ENCODE measurements around the gene ADD3. TPM values are rescaled to one million over a fixed set of nuclear protein-coding genes. Genes with fewer than 3 reads are reported as not detected.

Gene ADD3
- total RNA-seq, 2 donors from 2014 or later: 139 to 143 TPM

DNA sequence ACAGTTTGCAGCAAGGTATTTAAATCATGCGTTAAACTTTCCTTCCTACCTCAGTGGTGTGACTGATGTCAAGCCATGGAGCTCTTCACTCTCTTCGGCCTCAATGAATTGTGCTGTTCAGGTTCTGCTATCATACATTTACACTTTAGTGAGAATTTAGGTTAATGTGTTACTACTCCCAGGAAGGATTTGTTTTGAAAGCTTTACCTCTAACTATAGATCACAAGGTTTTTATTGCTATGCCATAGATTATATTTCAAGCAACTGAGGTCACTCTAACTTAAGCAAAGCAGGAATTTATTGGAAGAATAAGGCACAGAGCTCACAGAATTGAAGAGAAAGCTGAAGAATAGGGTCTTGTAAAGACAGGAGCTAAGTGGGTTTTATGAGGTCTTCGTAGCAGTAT lies 11.0 kb upstream of the ADD3 start:
- DNase-seq: no peak
- ATAC-seq: peak; percentile 79
- intact Hi-C loops (cut with DNase I, micrococcal nuclease): no loop called here

DNA sequence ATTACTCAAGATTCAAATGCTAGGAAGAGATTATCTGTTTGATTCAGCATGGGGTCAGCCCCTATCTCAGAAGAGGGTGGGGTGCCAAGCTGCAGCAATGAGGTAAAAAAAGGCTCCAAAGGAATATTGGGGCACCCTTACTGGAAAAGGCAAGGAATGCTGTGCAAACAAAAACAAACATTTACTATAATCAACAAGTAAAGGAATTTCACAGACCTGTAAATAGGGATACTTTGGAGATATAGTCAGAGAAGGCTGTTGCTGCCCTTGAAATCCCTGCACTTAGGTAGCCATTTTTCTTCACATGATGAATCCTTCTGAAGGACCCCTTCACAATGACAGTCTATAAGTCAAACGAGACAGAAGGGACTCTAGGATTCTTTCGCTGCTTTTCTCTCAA lies 10.6 kb upstream of the ADD3 start:
- no peak for ATAC-seq
- intact Hi-C loops (cut with DNase I, micrococcal nuclease): no loop called here
- DNase-seq: no peak

GRCh38 chr10:109998513-109998912 lies 9.3 kb upstream of the ADD3 start:
- intact Hi-C loops (cut with DNase I, micrococcal nuclease): no loop called here
- DNase-seq (no peak), ATAC-seq (no peak)

DNA sequence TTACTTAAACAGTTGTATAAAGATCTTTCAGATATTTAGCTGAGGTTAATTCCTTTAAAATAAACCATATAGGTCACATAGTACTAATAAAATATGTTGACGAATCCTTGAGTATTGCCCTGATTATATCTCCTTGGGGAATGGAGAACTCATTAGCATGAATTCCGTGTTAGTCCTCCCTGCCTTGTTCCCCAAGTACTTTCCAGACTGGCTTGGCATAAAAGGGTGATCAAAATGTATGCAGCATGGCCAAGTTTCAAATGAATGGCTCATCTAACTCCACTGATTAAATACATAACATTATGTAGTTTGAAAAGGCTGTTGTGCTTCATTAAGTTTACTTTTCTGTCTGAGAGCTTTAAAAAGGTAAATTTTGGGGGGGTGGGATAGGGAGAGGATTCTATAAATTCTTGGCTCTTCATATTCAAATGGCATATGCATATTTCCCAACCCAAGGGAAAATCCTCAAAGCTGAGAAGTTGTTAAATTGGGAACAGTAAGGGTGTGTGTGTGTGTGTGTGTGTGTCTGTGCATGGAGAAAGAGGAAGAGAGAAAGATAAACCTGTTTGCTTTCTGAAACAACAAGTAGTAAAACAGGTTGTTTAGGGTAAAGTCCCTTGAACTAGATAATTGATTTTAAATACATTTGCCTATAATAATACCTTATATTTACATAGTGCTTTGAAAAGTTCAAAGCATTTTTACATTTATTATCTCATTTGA lies 4.8 kb upstream of the ADD3 start:
- ATAC-seq: peak; percentile 41
- intact Hi-C loops (cut with DNase I, micrococcal nuclease): no loop called here
- DNase-seq: no peak

DNA sequence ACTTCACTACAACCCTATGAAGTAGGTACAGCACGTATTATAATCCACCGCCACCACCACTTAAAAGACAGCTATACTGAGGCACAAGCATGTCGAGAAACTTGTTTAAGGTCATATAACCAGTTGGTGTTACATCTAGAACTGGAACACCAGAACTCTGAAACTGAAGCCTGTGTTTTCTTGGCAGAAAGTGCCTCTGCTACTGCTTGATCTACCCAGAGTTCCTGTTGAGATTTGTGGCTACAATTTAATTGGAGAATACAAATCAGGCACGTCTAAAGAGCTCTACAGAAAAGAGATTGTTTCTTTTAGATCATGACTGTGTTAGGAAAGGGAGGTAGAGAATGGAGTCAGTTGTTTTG lies 4.3 kb upstream of the ADD3 start:
- intact Hi-C loops (cut with DNase I, micrococcal nuclease): no loop called here
- no peak for DNase-seq
- ATAC-seq: peak; percentile 34

GRCh38 chr10:110005719-110006118 lies 2.1 kb upstream of the ADD3 start:
- intact Hi-C loops (cut with DNase I, micrococcal nuclease): no loop called here
- DNase-seq (peak in 1 of 2 donors; percentile 50), ATAC-seq (no peak)

DNA sequence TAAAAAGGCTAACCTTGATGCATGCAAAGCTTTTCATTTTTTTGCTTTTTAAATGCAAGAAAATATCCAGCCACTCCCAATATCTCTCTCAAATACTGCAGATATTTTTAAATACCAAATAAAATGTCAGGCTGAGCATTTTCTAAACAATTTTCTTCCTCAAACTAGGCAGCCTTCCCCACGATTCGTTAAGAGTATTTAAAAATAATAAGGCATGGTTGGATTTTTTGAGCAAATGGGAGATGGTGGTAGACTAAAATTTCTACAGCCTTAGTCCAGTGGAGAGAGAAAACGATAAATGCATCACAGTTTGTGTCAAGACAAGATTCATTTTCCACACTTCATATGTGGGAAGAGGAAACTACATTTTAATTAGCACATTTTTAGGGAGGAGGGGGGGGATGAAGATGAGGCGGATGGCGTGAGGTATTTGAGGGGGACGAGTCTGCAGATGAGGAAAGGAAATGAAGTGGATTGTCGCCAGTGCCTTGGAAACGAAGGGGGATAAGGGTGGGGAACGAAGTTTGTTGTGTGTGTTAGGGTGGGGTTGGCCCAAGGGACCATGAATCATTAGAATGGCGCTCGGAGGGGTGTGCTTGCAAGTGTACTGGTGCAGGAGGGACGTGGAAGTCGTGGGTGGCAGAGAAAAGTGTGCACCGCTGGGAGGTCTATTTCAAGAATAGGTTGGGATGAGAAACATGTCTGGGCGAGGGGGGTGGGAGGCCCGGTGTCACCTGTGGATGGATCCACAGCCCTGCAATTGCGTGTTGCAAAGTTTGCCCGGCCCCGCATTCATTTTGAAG lies 1.2 kb upstream of the ADD3 start:
- ATAC-seq: no peak
- DNase-seq: peak in 1 of 2 donors; percentile 53
- intact Hi-C loops (cut with DNase I, micrococcal nuclease): no loop called here

DNA sequence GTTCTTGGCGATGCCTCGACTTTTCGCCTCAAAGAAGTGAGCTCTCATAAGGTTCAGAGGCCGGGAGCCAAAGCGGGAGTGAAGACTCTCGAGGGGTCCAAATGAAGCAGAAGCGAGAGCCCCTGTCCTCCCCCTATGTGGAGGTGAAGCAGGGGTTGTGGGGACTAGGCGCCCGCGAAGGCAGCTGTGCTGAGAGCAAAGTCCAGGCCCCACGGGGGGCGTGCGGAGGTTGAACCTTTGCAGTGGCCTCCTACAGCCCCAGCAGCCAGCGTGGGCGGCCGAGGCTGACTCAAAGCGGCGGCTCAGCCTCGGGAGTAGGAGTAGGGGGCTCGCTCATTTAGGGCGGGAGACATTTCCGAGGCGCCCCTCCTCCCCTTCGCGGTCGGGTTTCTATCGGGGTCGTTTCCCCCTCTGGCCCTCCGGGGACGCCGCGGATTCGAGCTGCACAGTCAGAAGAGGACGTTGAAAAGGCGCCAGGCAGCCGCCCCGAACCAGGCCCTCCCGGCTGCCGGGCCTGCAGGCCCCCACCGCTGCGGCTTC lies 553 bp upstream of the ADD3 start:
- intact Hi-C loops (cut with DNase I, micrococcal nuclease): no loop called here
- ATAC-seq (peak; percentile 28), DNase-seq (peak; percentile 65 to 78)

DNA sequence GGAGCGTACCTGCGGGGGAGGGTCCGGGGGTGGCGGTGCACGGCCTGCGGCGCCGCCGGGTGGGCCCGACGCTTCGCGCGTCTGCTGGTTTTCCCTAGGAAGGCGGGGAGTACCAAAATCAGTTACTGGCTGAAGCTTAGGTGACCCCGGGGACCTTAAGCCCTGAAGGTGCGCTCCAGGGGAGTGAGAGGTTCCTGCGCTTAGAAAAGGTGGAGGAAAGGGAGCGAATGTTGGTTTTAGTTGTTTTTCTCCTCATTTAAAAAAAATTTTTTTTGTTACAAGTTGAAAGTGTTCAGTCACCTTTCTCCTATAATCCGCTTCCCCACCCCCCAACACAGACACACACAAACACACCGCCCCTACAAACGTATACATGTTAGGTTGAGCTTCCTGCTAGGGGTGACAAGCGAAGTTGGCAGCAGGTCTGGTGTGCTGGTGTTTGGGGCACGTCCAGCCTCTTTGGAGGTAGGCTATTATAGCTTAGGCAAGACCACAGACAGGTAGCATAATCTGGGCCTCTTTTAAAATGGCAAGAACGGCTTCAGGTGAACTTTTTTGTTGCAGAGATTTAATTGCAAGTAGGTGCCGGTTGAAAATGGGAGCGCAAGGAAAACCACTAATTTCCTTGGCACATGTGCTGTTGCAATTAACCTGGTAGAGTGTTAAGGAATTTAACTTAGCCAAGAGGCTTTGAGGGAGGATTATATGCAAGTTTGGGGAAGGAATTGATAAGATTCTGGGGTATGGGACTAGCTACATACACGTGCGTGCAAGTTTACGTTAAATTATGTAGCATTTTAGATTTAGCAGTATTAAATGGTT lies 945 bp downstream of the ADD3 start:
- intact Hi-C loops (cut with DNase I, micrococcal nuclease): no loop called here
- DNase-seq (peak; percentile 68 to 71), ATAC-seq (peak; percentile 47)

- intact Hi-C loops (cut with DNase I, micrococcal nuclease): loop anchor here in 1 of 2 donors (10.0 kb wide), 1 partner anchor 125 kb away; no protein-coding TSS in a partner anchor
- no peak for ATAC-seq
- DNase-seq: no peak
These were observed 2.1 kb downstream of the ADD3 start for GRCh38 chr10:110009736-110010475.

- ATAC-seq (no peak), DNase-seq (no peak)
- intact Hi-C loops (cut with DNase I, micrococcal nuclease): loop anchor here in 1 of 2 donors (10.0 kb wide), 1 partner anchor 126 kb away; no protein-coding TSS in a partner anchor
These were observed 2.9 kb downstream of the ADD3 start for GRCh38 chr10:110010486-110011378.

DNA sequence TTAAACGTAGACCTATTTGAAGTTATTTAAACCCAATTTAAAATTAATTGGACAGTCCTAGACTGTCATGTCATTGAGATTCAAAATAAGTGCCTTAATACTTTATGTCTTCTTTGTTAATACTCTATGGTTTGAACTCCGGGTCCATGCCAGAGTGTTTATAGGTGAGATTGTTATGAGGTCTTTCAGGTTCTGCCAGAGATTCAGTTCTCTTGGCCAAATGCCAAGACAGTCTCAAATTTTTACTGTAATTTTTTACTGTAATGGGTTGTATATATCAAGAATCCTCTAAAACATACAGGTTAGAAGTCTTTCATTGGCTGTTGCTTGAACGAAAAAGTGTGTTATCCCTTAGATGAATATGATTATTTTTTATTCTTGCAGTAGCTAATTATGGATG lies 3.9 kb downstream of the ADD3 start:
- intact Hi-C loops (cut with DNase I, micrococcal nuclease): loop anchor here in 1 of 2 donors (10.0 kb wide), 1 partner anchor 127 kb away; no protein-coding TSS in a partner anchor
- ATAC-seq (no peak), DNase-seq (no peak)

GRCh38 chr10:110013630-110014293 lies 6.0 kb downstream of the ADD3 start:
- intact Hi-C loops (cut with DNase I, micrococcal nuclease): loop anchor here in 1 of 2 donors (10.0 kb wide), 1 partner anchor 129 kb away; no protein-coding TSS in a partner anchor
- peak; percentile 22 for ATAC-seq
- no peak for DNase-seq

DNA sequence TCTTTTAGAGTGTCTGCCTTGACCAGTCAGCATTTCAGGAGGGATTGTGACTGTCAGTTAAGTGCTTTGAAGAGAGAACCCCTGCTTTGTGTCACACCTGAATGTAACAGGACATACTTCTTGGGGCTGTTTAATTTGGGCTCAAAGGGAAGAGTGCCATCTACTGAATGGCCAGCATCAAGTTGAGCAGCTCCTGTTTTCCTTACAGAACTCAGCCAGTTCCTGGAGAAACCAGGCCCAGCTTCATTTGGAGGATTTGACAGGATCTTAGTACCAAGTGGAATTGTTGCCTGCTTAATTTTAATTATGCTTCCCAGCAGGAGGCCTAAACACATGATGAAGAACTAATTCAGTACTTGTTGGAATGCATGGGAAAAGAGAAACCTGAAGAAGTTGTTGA lies 8.3 kb downstream of the ADD3 start:
- ATAC-seq (peak; percentile 71), DNase-seq (no peak)
- intact Hi-C loops (cut with DNase I, micrococcal nuclease): loop anchor here in 1 of 2 donors (10.0 kb wide), 1 partner anchor 131 kb away; no protein-coding TSS in a partner anchor

DNA sequence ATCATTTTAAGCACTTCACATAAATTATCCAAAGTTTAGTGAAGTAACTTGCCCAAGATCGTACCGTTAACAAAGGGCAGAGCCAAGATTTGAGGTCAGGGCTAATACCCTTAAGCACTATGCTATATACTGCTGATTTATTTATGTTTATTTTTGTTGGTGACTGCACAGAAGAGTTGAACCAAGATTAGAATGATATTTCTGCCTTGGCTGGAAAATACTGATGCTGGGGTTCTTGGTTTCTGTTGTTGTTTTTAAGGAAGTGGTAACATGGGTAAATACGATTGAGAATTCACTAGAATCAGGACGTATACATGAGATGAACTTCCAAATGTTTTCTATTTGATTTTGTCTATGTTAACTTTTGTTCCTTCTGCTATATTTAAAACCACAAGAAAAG lies 9.3 kb downstream of the ADD3 start:
- DNase-seq (no peak), ATAC-seq (no peak)
- intact Hi-C loops (cut with DNase I, micrococcal nuclease): loop anchor here in 1 of 2 donors (10.0 kb wide), 1 partner anchor 132 kb away; no protein-coding TSS in a partner anchor

DNA sequence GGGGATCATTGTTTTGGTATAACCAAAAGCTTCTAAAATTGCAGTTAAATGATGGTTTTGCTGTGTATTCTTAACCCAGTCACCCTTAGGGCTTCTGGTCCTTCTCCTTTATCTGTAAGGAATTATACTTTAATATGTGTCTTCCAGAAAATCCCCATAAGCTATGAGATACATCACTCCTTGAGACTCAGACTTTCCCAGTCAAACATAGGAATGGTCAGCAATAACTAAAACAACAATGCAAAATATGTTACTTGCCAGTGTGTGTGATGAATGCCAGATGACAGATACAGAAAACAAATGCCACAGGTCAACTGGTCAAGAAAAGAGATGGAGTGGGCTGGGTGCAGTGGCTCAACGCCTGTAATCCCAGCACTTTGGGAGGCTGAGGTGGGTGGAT lies 10.1 kb downstream of the ADD3 start:
- ATAC-seq (no peak), DNase-seq (no peak)
- intact Hi-C loops (cut with DNase I, micrococcal nuclease): loop anchor here in 1 of 2 donors (10.0 kb wide), 1 partner anchor 133 kb away; no protein-coding TSS in a partner anchor

DNA sequence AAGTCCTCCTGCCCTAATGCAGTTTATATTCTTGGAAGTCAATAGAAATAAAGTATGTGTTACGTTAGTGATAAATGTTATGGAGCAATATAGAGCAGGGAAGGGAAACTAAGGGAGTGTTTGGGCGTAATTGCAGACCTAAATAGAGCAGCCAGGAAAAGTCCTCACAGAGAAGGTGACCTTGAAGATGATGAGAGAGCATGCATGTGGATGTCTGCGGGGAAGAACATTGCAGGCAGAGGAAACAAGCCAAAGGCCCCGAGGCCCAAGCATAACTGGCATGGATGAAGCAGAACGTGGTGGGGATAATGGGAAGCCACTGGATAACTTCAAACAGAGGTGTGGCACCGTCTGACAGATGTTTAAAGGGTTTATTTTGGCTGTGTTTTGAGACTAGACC lies 12.5 kb downstream of the ADD3 start:
- ATAC-seq: no peak
- intact Hi-C loops (cut with DNase I, micrococcal nuclease): no loop called here

More for the DNA sequence above, 12.5 kb downstream of the ADD3 start:
- no peak for DNase-seq
